Measurements from ENCODE around the gene SOS1. TPM values are rescaled to one million over a fixed set of nuclear protein-coding genes. Genes with fewer than 3 reads are reported as not detected.

Gene SOS1
- total RNA-seq, 4 donors from 2014 or later = 48.6 to 64.2 (median 58.6) TPM

DNA sequence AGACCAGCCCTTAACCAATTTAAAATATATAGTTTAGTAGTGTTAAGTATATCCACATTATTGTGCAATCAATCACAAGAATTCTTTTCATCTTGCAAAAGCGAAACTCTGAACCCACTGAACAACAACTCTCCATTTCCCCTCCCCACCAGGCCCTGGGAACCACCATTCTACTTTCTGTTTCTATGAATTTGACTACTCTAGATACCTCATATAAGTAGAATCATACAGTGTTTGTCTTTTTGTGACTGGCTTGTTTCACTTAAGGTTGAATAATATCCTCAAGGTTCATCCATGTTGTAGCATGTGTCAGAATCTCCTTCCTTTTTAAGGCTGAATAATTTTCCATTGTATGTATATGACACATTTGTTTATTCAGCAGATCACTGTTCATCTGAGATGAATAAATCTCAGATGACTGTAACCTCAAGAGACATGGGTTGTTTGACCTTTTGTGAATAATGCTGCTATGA lies 8.1 kb upstream of the SOS1 start:
- H3K4me3 ChIP-seq = no peak overlapping the region
- 75 to 91% methylated on average over 1 of the region's 1 CpG for WGBS, 2 donors (ENCODE audit: low coverage in 1 of 2)
- no peaks in the 10 kb centered on the region for H3K27me3 ChIP-seq
- H3K4me1 ChIP-seq = peaks cover 0 to 18% (median 0%) of the 10 kb centered on the region in 3 donors
- H3K9me3 ChIP-seq = no peaks in the 10 kb centered on the region
- H3K36me3 ChIP-seq = no peaks in the 10 kb centered on the region
- H3K27ac ChIP-seq = no peak overlapping the region
- TF ChIP-seq CTCF (IDR thresholded peaks at IDR 0.05) (no peak), POLR2AphosphoS5 (IDR thresholded peaks at IDR 0.05) (no peak), EP300 (IDR thresholded peaks at IDR 0.05) (no peak), POLR2A (IDR thresholded peaks at IDR 0.05) (no peak)
- ATAC-seq = no peak

- H3K27me3 ChIP-seq = no peaks in the 10 kb centered on the region
- 43 to 57% methylated on average over 1 of the region's 1 CpG for WGBS, 2 donors (ENCODE audit: low coverage in 1 of 2)
- no peak for TF ChIP-seq EP300 (IDR thresholded peaks at IDR 0.05)
- no peak for TF ChIP-seq POLR2A (IDR thresholded peaks at IDR 0.05)
- no peak for TF ChIP-seq POLR2AphosphoS5 (IDR thresholded peaks at IDR 0.05)
- no peak for TF ChIP-seq CTCF (IDR thresholded peaks at IDR 0.05)
- ATAC-seq = no peak
- H3K36me3 ChIP-seq = no peaks in the 10 kb centered on the region
- H3K9me3 ChIP-seq = no peaks in the 10 kb centered on the region
- H3K27ac ChIP-seq = peak overlapping the region in 1 of 4 donors; percentile 55
- H3K4me1 ChIP-seq = peaks cover 0 to 28% (median 6%) of the 10 kb centered on the region in 3 donors
- no peak overlapping the region for H3K4me3 ChIP-seq
Measured at GRCh38 chr2:39127973-39128372, 7.1 kb upstream of the SOS1 start.

GRCh38 chr2:39124746-39125057 lies 3.9 kb upstream of the SOS1 start:
- ATAC-seq = no peak

GRCh38 chr2:39124000-39124745 lies 3.3 kb upstream of the SOS1 start:
- TF ChIP-seq POLR2AphosphoS5 (IDR thresholded peaks at IDR 0.05) = peak; percentile 57
- TF ChIP-seq CTCF (IDR thresholded peaks at IDR 0.05) = peak in 3 of 4 experiments; percentile 38 to 78 (median 40)
- TF ChIP-seq POLR2A (IDR thresholded peaks at IDR 0.05) = peak; percentile 37 to 70
- TF ChIP-seq EP300 (IDR thresholded peaks at IDR 0.05) = no peak
- Histone ChIP-seq H3K27me3 (no peaks in the 10 kb centered on the region), H3K27ac (peak overlapping the region; percentile 67 to 96 (median 93)), H3K4me1 (peaks cover 7 to 47% (median 12%) of the 10 kb centered on the region in 3 donors), H3K4me3 (peak overlapping the region; percentile 55 to 63), H3K36me3 (no peaks in the 10 kb centered on the region), H3K9me3 (no peaks in the 10 kb centered on the region)
- whole genome bisulfite sequencing, 2 donors (ENCODE audit: low coverage in 1 of 2) = 0 to 1% methylated on average over 9 to 12 of the region's 58 CpGs
- ATAC-seq = peak; percentile 88

More at GRCh38 chr2:39124746-39125057, 3.9 kb upstream of the SOS1 start:
- Histone ChIP-seq H3K27ac (peak overlapping the region; percentile 67 to 96 (median 93)), H3K4me3 (peak overlapping the region; percentile 55 to 63), H3K36me3 (no peaks in the 10 kb centered on the region), H3K9me3 (no peaks in the 10 kb centered on the region), H3K4me1 (peaks cover 7 to 47% (median 12%) of the 10 kb centered on the region in 3 donors), H3K27me3 (no peaks in the 10 kb centered on the region)
- 0% methylated on average over 10 of the region's 10 CpGs for whole genome bisulfite sequencing, 2 donors (ENCODE audit: low coverage in 1 of 2)
- no peak for TF ChIP-seq POLR2AphosphoS5 (IDR thresholded peaks at IDR 0.05)
- TF ChIP-seq CTCF (IDR thresholded peaks at IDR 0.05) = peak in 1 of 4 experiments; percentile 2

Measured in gastroesophageal sphincter (tissue), 4 donors.